ENCODE measurements around the gene GOLGA6L4. TPM values are rescaled to one million over a fixed set of nuclear protein-coding genes. Genes with fewer than 3 reads are reported as not detected.
"Not testable (repeated sequence)": the region's sequence is repeated elsewhere in the genome, so short reads cannot be mapped to it uniquely, and the experiment has no call there.

Gene GOLGA6L4
- polyA plus RNA-seq = 7.4 and 8.4 TPM in 2 replicates
- polyA minus RNA-seq = 2.9 and 6.1 TPM in 2 replicates

- H4K20me1 ChIP-seq (ENCODE audit: insufficient read depth); H3K4me3 ChIP-seq (ENCODE audit: low read length); H3K4me2 ChIP-seq (ENCODE audit: low read length); H3F3A ChIP-seq (ENCODE audit: insufficient read depth, low read length, poor library complexity, severe bottlenecking); H3K36me3 ChIP-seq (ENCODE audit: insufficient read depth, low read length); H3K9ac ChIP-seq (ENCODE audit: low read length); H3K27me3 ChIP-seq (ENCODE audit: insufficient read depth, low read depth, low read length); H3K9me3 ChIP-seq (ENCODE audit: low read length); H2AFZ ChIP-seq (ENCODE audit: low read depth, low read length); H3K27ac ChIP-seq (ENCODE audit: low read length); H3K9me2 ChIP-seq (ENCODE audit: insufficient read depth, low read length); H3K79me2 ChIP-seq (replicated peaks; ENCODE audit: insufficient read depth, low read length): not testable (repeated sequence)
Measured at GRCh38 chr15:84235573-84235972, at the start of gene GOLGA6L4. GOLGA6L4 (plus strand) TSS chr15:84235773; CDS start chr15:84235835, 62 bp downstream.

GRCh38 chr15:84192982-84193381, 42.6 kb upstream of the GOLGA6L4 start:
- H3K9ac ChIP-seq (ENCODE audit: low read length); H3K36me3 ChIP-seq (ENCODE audit: insufficient read depth, low read length); H3K4me2 ChIP-seq (ENCODE audit: low read length); H2AFZ ChIP-seq (ENCODE audit: low read depth, low read length); H3K27ac ChIP-seq (ENCODE audit: low read length); H3F3A ChIP-seq (ENCODE audit: insufficient read depth, low read length, poor library complexity, severe bottlenecking); H3K27me3 ChIP-seq (ENCODE audit: insufficient read depth, low read depth, low read length); H3K4me3 ChIP-seq (ENCODE audit: low read length); H3K9me3 ChIP-seq (ENCODE audit: low read length); H4K20me1 ChIP-seq (ENCODE audit: insufficient read depth); H3K9me2 ChIP-seq (ENCODE audit: insufficient read depth, low read length); H3K79me2 ChIP-seq (replicated peaks; ENCODE audit: insufficient read depth, low read length): not testable (repeated sequence)

- not testable (repeated sequence) for H3K9me2 ChIP-seq (ENCODE audit: insufficient read depth, low read length); H3K36me3 ChIP-seq (ENCODE audit: insufficient read depth, low read length); H3K79me2 ChIP-seq (replicated peaks; ENCODE audit: insufficient read depth, low read length); H4K20me1 ChIP-seq (ENCODE audit: insufficient read depth); H3K4me2 ChIP-seq (ENCODE audit: low read length); H2AFZ ChIP-seq (ENCODE audit: low read depth, low read length); H3K9me3 ChIP-seq (ENCODE audit: low read length); H3K27ac ChIP-seq (ENCODE audit: low read length); H3K9ac ChIP-seq (ENCODE audit: low read length); H3K4me3 ChIP-seq (ENCODE audit: low read length); H3F3A ChIP-seq (ENCODE audit: insufficient read depth, low read length, poor library complexity, severe bottlenecking); H3K27me3 ChIP-seq (ENCODE audit: insufficient read depth, low read depth, low read length)
Measured at GRCh38 chr15:84195603-84196002, 40.0 kb upstream of the GOLGA6L4 start.

GRCh38 chr15:84196530-84197188, 38.9 kb upstream of the GOLGA6L4 start:
- H3K27me3 ChIP-seq (ENCODE audit: insufficient read depth, low read depth, low read length); H3K27ac ChIP-seq (ENCODE audit: low read length); H3F3A ChIP-seq (ENCODE audit: insufficient read depth, low read length, poor library complexity, severe bottlenecking); H4K20me1 ChIP-seq (ENCODE audit: insufficient read depth); H3K4me2 ChIP-seq (ENCODE audit: low read length); H3K4me3 ChIP-seq (ENCODE audit: low read length); H2AFZ ChIP-seq (ENCODE audit: low read depth, low read length); H3K9me3 ChIP-seq (ENCODE audit: low read length); H3K79me2 ChIP-seq (replicated peaks; ENCODE audit: insufficient read depth, low read length); H3K36me3 ChIP-seq (ENCODE audit: insufficient read depth, low read length); H3K9me2 ChIP-seq (ENCODE audit: insufficient read depth, low read length); H3K9ac ChIP-seq (ENCODE audit: low read length): not testable (repeated sequence)

GRCh38 chr15:84199865-84200264, 35.7 kb upstream of the GOLGA6L4 start:
- not testable (repeated sequence) for H3K9me2 ChIP-seq (ENCODE audit: insufficient read depth, low read length); H4K20me1 ChIP-seq (ENCODE audit: insufficient read depth); H3K4me2 ChIP-seq (ENCODE audit: low read length); H3K9ac ChIP-seq (ENCODE audit: low read length); H3K9me3 ChIP-seq (ENCODE audit: low read length); H3K4me3 ChIP-seq (ENCODE audit: low read length); H3K36me3 ChIP-seq (ENCODE audit: insufficient read depth, low read length); H3F3A ChIP-seq (ENCODE audit: insufficient read depth, low read length, poor library complexity, severe bottlenecking); H3K79me2 ChIP-seq (replicated peaks; ENCODE audit: insufficient read depth, low read length); H3K27me3 ChIP-seq (ENCODE audit: insufficient read depth, low read depth, low read length); H3K27ac ChIP-seq (ENCODE audit: low read length); H2AFZ ChIP-seq (ENCODE audit: low read depth, low read length)

- not testable (repeated sequence) for H3K4me2 ChIP-seq (ENCODE audit: low read length); H3K9me3 ChIP-seq (ENCODE audit: low read length); H3K79me2 ChIP-seq (replicated peaks; ENCODE audit: insufficient read depth, low read length); H3K36me3 ChIP-seq (ENCODE audit: insufficient read depth, low read length); H3K9ac ChIP-seq (ENCODE audit: low read length); H3K27me3 ChIP-seq (ENCODE audit: insufficient read depth, low read depth, low read length); H3K27ac ChIP-seq (ENCODE audit: low read length); H3K4me3 ChIP-seq (ENCODE audit: low read length); H2AFZ ChIP-seq (ENCODE audit: low read depth, low read length); H3F3A ChIP-seq (ENCODE audit: insufficient read depth, low read length, poor library complexity, severe bottlenecking); H3K9me2 ChIP-seq (ENCODE audit: insufficient read depth, low read length); H4K20me1 ChIP-seq (ENCODE audit: insufficient read depth)
Measured at GRCh38 chr15:84246441-84246840, 10.9 kb downstream of the GOLGA6L4 start.

Small RNAs within 50 kb of the gene (small RNA-seq; reads per million reads assigned to genes)
- gene RN7SL331P (0 reads per million in 3 experiments), gene UBE2Q2P8 (0 reads per million in 3 experiments)
